ENCODE results near the gene LOX. TPM values are rescaled to one million over a fixed set of nuclear protein-coding genes. Genes with fewer than 3 reads are reported as not detected.

The LOX gene
- total and polyA plus RNA-seq, 4 donors, result 6.6 to 125 (median 24.8) TPM

DNA sequence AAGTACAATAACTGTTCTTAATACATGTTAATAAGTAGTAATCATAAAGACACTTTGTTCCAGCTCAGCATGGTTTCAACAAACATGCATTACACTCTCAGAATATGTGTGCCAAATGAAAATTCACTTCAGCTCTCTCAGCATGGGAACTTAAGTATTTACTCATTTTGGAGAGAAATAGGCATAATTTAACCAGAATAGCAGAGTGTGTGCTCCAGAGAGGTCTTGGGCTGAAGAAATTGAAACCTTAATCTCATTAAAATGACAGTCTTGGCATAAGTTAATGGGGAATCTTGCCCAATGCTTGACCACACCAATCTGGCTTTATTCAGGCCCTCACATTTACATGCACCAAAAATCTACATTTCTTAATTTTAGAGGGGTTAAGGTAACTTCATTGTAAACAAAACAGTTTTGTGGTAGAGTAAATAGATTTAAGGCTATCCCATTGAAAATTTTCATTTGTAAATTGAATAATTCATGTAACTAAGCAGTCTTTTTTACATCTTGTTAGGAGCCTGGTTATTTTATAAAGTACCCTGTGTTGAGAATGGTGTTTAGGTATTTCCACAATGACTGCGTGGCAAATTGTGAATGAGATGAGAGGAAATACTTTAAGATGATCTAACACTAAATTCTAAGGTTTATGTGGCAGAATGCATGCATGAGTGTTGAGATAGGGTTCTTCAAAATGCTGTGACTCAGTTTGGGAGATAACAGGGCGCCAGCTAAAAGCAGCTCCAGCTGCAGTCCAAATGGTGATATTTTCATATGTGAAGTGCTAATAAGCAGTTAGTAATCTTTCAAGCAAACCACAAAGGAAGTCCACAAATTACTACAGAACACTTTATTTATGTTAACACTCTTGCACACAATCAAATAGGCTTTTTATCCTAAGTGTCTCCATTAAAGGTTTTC, 11.3 kb upstream of the LOX start:
- WGBS, 2 donors, result 43 to 47% methylated on average over 2 of the region's 2 CpGs
- intact Hi-C loops (cut with DNase I), result no loop called here
- H3K36me3 ChIP-seq (ENCODE audit: control insufficient read depth in 1 of 2, insufficient read depth in 2 of 2, low read length in 1 of 2), result no peaks in the 10 kb centered on the region
- DNase-seq (no peak), ATAC-seq (ENCODE audit: low FRiP score) (no peak)
- no peak overlapping the region for H3K4me3 ChIP-seq (ENCODE audit: low read length in 2 of 2)
- no peaks in the 10 kb centered on the region for H3K9me3 ChIP-seq (ENCODE audit: control insufficient read depth, low read length)
- H3K27me3 ChIP-seq (ENCODE audit: control insufficient read depth in 1 of 2, insufficient read depth in 2 of 2, low read length in 1 of 2), result no peaks in the 10 kb centered on the region
- H3K4me1 ChIP-seq (ENCODE audit: control insufficient read depth in 1 of 2, insufficient read depth in 2 of 2, low read length in 2 of 2), result no peaks in the 10 kb centered on the region
- H3K27ac ChIP-seq (ENCODE audit: low read depth in 1 of 2, low read length in 2 of 2), result no peak overlapping the region

DNA sequence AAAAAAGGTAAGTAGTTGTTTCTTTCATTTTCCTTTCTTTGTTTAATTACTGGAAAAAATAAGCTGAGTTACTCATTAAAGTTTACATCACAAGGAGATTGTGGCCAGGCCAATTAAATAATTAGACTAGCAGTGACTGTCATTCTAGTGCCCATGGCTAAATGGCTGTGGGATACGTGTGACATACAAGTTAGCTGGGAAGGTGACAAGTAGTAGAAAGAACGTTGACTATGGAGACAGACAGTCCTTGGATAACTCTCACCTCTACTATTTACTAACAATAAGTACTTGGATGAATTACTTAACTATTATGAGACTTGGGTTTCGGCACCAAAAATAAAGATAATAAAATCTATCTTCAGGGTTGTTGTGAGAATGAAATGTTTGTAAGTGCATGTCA, 7.0 kb upstream of the LOX start:
- Histone ChIP-seq H3K27ac (ENCODE audit: low read depth in 1 of 2, low read length in 2 of 2) (no peak overlapping the region), H3K27me3 (ENCODE audit: control insufficient read depth in 1 of 2, insufficient read depth in 2 of 2, low read length in 1 of 2) (no peaks in the 10 kb centered on the region), H3K4me3 (ENCODE audit: low read length in 2 of 2) (no peak overlapping the region), H3K4me1 (ENCODE audit: control insufficient read depth in 1 of 2, insufficient read depth in 2 of 2, low read length in 2 of 2) (peaks cover 0 to 3% of the 10 kb centered on the region in 2 donors), H3K36me3 (ENCODE audit: control insufficient read depth in 1 of 2, insufficient read depth in 2 of 2, low read length in 1 of 2) (no peaks in the 10 kb centered on the region), H3K9me3 (ENCODE audit: control insufficient read depth, low read length) (no peaks in the 10 kb centered on the region)
- WGBS, 2 donors, result 91 to 92% methylated on average over 3 of the region's 3 CpGs
- DNase-seq (no peak), ATAC-seq (ENCODE audit: low FRiP score) (no peak)
- intact Hi-C loops (cut with DNase I), result no loop called here

DNA sequence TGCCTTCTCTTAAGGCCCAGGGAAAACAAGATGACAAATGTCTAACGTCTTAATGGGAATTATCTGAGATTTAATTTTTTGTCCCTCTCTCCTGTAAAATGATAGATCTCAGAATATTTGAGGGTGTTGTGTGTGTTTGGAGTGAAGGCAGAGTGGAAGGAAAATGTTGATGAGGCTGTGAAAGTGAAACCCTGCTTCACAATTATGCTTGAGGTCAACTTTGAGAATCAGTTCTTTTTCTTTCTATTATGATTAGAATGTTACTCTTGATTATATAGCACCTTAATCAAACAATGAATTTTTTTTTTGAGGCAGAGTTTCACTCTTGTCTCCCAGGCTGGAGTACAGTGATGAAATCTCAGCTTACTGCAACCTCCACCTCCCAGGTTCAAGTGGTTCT, 5.5 kb upstream of the LOX start:
- intact Hi-C loops (cut with DNase I), result no loop called here
- peaks cover 1 to 3% of the 10 kb centered on the region in 2 donors for H3K4me1 ChIP-seq (ENCODE audit: control insufficient read depth in 1 of 2, insufficient read depth in 2 of 2, low read length in 2 of 2)
- H3K9me3 ChIP-seq (ENCODE audit: control insufficient read depth, low read length), result no peaks in the 10 kb centered on the region
- no peaks in the 10 kb centered on the region for H3K27me3 ChIP-seq (ENCODE audit: control insufficient read depth in 1 of 2, insufficient read depth in 2 of 2, low read length in 1 of 2)
- no peaks in the 10 kb centered on the region for H3K36me3 ChIP-seq (ENCODE audit: control insufficient read depth in 1 of 2, insufficient read depth in 2 of 2, low read length in 1 of 2)
- ATAC-seq (ENCODE audit: low FRiP score), result no peak
- WGBS, 2 donors, result 74 to 77% methylated on average over 1 of the region's 1 CpG
- DNase-seq, result no peak
- H3K27ac ChIP-seq (ENCODE audit: low read depth in 1 of 2, low read length in 2 of 2), result no peak overlapping the region
- no peak overlapping the region for H3K4me3 ChIP-seq (ENCODE audit: low read length in 2 of 2)

DNA sequence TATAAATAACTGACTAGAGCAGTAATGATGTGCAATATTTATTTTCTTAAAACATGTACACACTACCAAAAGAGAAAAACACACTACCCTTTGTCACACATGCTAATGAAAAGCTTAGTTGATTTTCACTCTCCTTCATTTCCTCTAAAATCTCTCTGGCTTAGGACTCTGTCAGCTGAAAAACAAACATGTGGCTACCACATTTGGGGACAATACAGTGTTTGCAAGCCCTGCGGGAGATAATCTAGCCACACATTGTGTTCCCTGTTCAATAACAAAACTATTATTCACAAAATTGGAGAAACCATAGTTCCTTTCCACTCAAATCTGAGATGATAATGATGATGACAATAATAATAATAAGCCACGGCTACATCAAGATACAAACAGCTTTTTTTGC, 3.5 kb upstream of the LOX start:
- no peaks in the 10 kb centered on the region for H3K36me3 ChIP-seq (ENCODE audit: control insufficient read depth in 1 of 2, insufficient read depth in 2 of 2, low read length in 1 of 2)
- WGBS, 2 donors, result 23 to 26% methylated on average over 2 of the region's 2 CpGs
- no peaks in the 10 kb centered on the region for H3K27me3 ChIP-seq (ENCODE audit: control insufficient read depth in 1 of 2, insufficient read depth in 2 of 2, low read length in 1 of 2)
- ATAC-seq (ENCODE audit: low FRiP score), result no peak
- H3K9me3 ChIP-seq (ENCODE audit: control insufficient read depth, low read length), result no peaks in the 10 kb centered on the region
- DNase-seq, result no peak
- H3K4me1 ChIP-seq (ENCODE audit: control insufficient read depth in 1 of 2, insufficient read depth in 2 of 2, low read length in 2 of 2), result peaks cover 1 to 3% of the 10 kb centered on the region in 2 donors
- intact Hi-C loops (cut with DNase I), result no loop called here
- no peak overlapping the region for H3K27ac ChIP-seq (ENCODE audit: low read depth in 1 of 2, low read length in 2 of 2)
- no peak overlapping the region for H3K4me3 ChIP-seq (ENCODE audit: low read length in 2 of 2)

DNA sequence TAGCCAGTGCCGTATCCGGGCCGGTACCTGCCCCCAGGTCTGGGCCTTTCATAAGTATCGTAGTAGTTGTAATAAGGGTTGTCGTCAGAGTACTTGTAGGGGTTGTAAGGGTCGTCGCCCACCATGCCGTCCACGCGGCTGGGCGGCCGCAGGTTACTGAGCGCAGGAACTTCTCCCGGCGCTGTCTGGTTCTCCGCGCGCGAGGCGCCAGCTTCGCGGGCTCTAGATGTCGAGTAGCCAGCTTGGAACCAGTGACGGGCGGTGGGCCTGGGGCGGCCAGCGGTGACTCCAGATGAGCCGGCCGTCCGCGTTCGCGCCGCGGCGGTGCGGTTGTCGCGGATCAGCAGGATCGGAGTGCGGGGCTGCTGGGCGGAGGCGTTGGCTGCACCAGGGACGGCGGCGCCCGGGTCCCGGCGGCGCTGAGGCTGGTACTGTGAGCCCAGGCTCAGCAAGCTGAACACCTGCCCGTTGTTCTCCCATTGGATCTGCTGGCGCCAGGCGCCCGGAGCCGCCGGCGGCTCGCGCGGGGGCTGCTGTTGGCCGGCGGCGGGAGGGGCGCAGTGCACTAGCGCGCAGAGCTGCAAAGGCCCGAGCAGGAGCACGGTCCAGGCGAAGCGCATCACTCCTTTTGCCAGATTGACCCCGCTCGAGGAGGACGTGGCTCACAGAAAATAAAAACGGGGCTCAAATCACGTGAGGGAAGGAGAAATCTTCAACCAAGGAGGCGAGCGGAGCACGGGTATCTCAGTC, 518 bp downstream of the LOX start:
- peak overlapping the region; percentile 78 to 84 for H3K4me3 ChIP-seq (ENCODE audit: low read length in 2 of 2)
- no peaks in the 10 kb centered on the region for H3K27me3 ChIP-seq (ENCODE audit: control insufficient read depth in 1 of 2, insufficient read depth in 2 of 2, low read length in 1 of 2)
- intact Hi-C loops (cut with DNase I), result loop anchor here (5.0 kb wide), 3 partner anchors 75 to 115 kb away; partner anchors contain the start of gene SRFBP1 (in 1 of the 2)
- H3K4me1 ChIP-seq (ENCODE audit: control insufficient read depth in 1 of 2, insufficient read depth in 2 of 2, low read length in 2 of 2), result peaks cover 3% of the 10 kb centered on the region in 2 donors
- peak; percentile 60 for ATAC-seq (ENCODE audit: low FRiP score)
- H3K27ac ChIP-seq (ENCODE audit: low read depth in 1 of 2, low read length in 2 of 2), result peak overlapping the region; percentile 72 to 96
- no peaks in the 10 kb centered on the region for H3K36me3 ChIP-seq (ENCODE audit: control insufficient read depth in 1 of 2, insufficient read depth in 2 of 2, low read length in 1 of 2)
- 0% methylated on average over 62 to 78 of the region's 78 CpGs for WGBS, 2 donors
- DNase-seq, result peak; percentile 58 to 83
- no peaks in the 10 kb centered on the region for H3K9me3 ChIP-seq (ENCODE audit: control insufficient read depth, low read length)

DNA sequence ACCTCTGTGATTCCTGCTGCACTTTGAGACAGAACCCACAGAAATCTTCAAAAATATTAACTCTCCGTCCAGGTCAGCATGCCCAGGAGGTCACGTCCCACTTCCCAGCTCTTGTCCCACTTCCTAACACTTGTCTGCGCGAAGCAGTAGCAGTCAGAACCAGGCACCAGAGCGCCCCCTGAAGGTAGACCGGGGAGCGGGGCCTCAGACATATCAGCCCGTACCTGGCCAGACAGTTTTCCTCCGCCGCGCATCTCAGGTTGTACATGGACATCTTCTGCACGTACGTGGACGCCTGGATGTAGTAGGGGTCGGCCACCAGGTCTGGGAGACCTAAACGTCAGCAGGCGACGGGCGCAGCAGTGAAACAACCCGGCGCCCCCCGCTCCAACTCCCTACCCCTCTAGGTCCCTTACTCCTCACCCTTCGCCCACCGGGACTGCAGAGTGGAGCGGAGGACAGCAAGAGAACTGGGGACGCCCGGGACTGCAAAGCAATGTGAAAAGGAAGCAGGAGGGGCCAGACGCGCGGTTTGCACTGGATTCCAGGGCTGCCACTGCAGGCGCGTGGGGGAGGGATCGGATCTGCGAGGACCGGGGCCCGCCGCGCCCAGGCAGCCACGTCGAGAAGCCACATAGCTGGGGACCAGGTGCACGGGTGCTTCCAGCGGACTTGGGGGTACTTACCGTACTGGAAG, 1.2 kb downstream of the LOX start:
- no peaks in the 10 kb centered on the region for H3K27me3 ChIP-seq (ENCODE audit: control insufficient read depth in 1 of 2, insufficient read depth in 2 of 2, low read length in 1 of 2)
- intact Hi-C loops (cut with DNase I), result loop anchor here (5.0 kb wide), 3 partner anchors 75 to 115 kb away; partner anchors contain the start of gene SRFBP1 (in 1 of the 2)
- ATAC-seq (ENCODE audit: low FRiP score) (peak; percentile 91), DNase-seq (peak; percentile 86 to 94)
- WGBS, 2 donors, result 0% methylated on average over 40 to 43 of the region's 43 CpGs
- H3K36me3 ChIP-seq (ENCODE audit: control insufficient read depth in 1 of 2, insufficient read depth in 2 of 2, low read length in 1 of 2), result no peaks in the 10 kb centered on the region
- peak overlapping the region; percentile 78 to 84 for H3K4me3 ChIP-seq (ENCODE audit: low read length in 2 of 2)
- H3K27ac ChIP-seq (ENCODE audit: low read depth in 1 of 2, low read length in 2 of 2), result peak overlapping the region; percentile 72 to 96
- H3K4me1 ChIP-seq (ENCODE audit: control insufficient read depth in 1 of 2, insufficient read depth in 2 of 2, low read length in 2 of 2), result peaks cover under 1 to 3% of the 10 kb centered on the region in 2 donors
- no peaks in the 10 kb centered on the region for H3K9me3 ChIP-seq (ENCODE audit: control insufficient read depth, low read length)

DNA sequence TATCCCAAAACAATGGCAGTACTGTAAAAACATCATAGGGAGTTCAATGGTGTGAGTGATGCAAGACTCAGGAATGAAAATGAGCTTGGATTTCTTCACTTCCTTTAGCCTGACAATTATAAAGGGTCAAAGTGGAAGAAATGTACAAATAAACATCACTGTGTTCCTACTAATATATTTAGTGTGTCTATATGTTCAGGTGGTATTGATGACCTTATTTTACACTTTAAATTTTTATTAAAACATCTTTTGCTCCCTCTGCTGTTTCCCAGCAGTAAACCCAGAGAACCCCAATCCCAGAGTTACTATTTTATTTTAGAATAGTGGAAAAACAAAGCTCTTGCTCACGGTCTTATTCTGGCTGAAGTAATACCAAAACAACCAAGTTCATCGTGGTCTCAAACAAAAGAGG, 2.0 kb downstream of the LOX start:
- H3K27me3 ChIP-seq (ENCODE audit: control insufficient read depth in 1 of 2, insufficient read depth in 2 of 2, low read length in 1 of 2), result no peaks in the 10 kb centered on the region
- intact Hi-C loops (cut with DNase I), result loop anchor here (5.0 kb wide), 3 partner anchors 76 to 114 kb away; partner anchors contain the start of gene SRFBP1 (in 1 of the 2)
- H3K36me3 ChIP-seq (ENCODE audit: control insufficient read depth in 1 of 2, insufficient read depth in 2 of 2, low read length in 1 of 2), result no peaks in the 10 kb centered on the region
- H3K27ac ChIP-seq (ENCODE audit: low read depth in 1 of 2, low read length in 2 of 2), result no peak overlapping the region
- H3K4me1 ChIP-seq (ENCODE audit: control insufficient read depth in 1 of 2, insufficient read depth in 2 of 2, low read length in 2 of 2), result peaks cover 3% of the 10 kb centered on the region in 2 donors
- ATAC-seq (ENCODE audit: low FRiP score) (no peak), DNase-seq (no peak)
- 0 to 3% methylated on average over 2 of the region's 2 CpGs for WGBS, 2 donors
- no peaks in the 10 kb centered on the region for H3K9me3 ChIP-seq (ENCODE audit: control insufficient read depth, low read length)
- peak overlapping the region; percentile 78 to 84 for H3K4me3 ChIP-seq (ENCODE audit: low read length in 2 of 2)

DNA sequence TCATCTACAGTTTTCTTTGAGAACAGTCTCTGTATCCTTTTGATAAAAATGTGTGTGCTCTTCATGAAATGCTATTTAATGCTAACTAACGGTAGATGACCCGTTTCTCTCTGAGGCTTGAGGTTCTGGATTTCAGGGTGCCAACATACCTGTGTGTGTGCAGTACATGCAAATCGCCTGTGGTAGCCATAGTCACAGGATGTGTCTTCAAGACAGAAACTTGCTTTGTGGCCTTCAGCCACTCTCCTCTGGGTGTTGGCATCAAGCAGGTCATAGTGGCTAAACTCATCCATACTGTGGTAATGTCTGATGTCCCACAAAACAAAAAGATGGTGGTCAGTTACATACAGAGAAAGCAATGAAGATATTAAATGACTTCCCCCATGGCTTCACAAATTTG, 4.2 kb downstream of the LOX start:
- WGBS, 2 donors, result 62 to 64% methylated on average over 3 of the region's 3 CpGs
- H3K4me3 ChIP-seq (ENCODE audit: low read length in 2 of 2), result no peak overlapping the region
- peaks cover 3% of the 10 kb centered on the region in 2 donors for H3K4me1 ChIP-seq (ENCODE audit: control insufficient read depth in 1 of 2, insufficient read depth in 2 of 2, low read length in 2 of 2)
- DNase-seq, result no peak
- no peaks in the 10 kb centered on the region for H3K9me3 ChIP-seq (ENCODE audit: control insufficient read depth, low read length)
- H3K27ac ChIP-seq (ENCODE audit: low read depth in 1 of 2, low read length in 2 of 2), result no peak overlapping the region
- H3K36me3 ChIP-seq (ENCODE audit: control insufficient read depth in 1 of 2, insufficient read depth in 2 of 2, low read length in 1 of 2), result peaks cover 0 to 4% of the 10 kb centered on the region in 2 donors
- H3K27me3 ChIP-seq (ENCODE audit: control insufficient read depth in 1 of 2, insufficient read depth in 2 of 2, low read length in 1 of 2), result no peaks in the 10 kb centered on the region
- no peak for ATAC-seq (ENCODE audit: low FRiP score)
- intact Hi-C loops (cut with DNase I), result no loop called here

Data from aorta (tissue), 5 donors.